Lower lobe of right lung (tissue), 2 donors: ENCODE results near the gene TFAM. TPM values are rescaled to one million over a fixed set of nuclear protein-coding genes. Genes with fewer than 3 reads are reported as not detected.

ENCODE experiments used
- ATAC-seq, 2 donors: fragments of 200-7000 bp; cut with Tn5 transposase; one replicate each; pipeline ENCODE4 v1.9.1; 2020 to 2022; ENCODE audit warnings: mild to moderate bottlenecking in 2 of 2, moderate library complexity in 2 of 2
- DNase-seq: peaks from one replicate; pipeline ENCODE4 v3.0.0-alpha.2; 2020
- H3K27ac ChIP-seq: fragments of 200-600 bp; one replicate; pipeline ENCODE4 v1.8.0; 2022
- H3K27me3 ChIP-seq: fragments of 200-600 bp; one replicate; pipeline ENCODE4 v1.8.0; 2022; ENCODE audit warnings: low read depth
- H3K36me3 ChIP-seq: fragments of 200-600 bp; one replicate; pipeline ENCODE4 v1.8.0; 2022; ENCODE audit warnings: mild to moderate bottlenecking
- H3K4me1 ChIP-seq: fragments of 200-600 bp; one replicate; pipeline ENCODE4 v1.8.0; 2022
- H3K4me3 ChIP-seq: fragments of 200-600 bp; one replicate; pipeline ENCODE4 v1.8.0; 2022; ENCODE audit warnings: mild to moderate bottlenecking
- H3K9me3 ChIP-seq: fragments of 200-600 bp; one replicate; pipeline ENCODE4 v1.8.0; 2022
- intact Hi-C: fragments of 100-400 bp; cut with DNase I; formaldehyde crosslinking; loops from one replicate; pipeline ENCODE4 v1.11.0; 2022
- total RNA-seq: library from RNA; stranded (reverse); fragmentation: NEBNext Ultra II Directional; extraction: Animal tissue kit (Norgen Biotek cat#: 25700); gene quantifications from one replicate; pipeline ENCODE4 v1.2.1, GENCODE V29; 2021
- TF ChIP-seq, protein P1 (sequence below): fragments of 200-600 bp; IDR thresholded peaks from one replicate; pipeline ENCODE4 v1.8.0; 2022; ENCODE audit warnings: antibody characterized with exemption, mild to moderate bottlenecking
- donor health status: DM: no; HTN: yes; CAD: no; lungs with severe emphysema.

Gene TFAM
- total RNA-seq, 1 donor from 2014 or later = 25.9 TPM

DNA sequence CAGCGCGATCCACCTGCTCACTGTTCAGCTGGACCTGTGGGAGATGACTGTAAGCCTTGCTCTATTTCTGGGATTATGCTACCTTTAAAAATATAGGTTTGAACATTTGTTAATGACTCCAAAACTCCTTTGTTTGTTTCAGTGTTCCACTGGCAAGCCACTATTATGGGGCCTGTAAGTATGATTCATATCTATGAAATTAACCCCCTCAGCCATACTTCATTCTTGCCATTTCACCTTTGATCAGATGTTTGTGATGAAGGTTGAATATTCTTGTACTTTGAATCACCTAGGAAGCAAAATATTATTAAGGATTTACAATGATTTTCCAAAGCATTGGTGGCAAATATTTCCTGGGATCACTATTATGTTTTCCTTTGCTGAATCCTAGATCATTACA, 23.9 kb upstream of the TFAM start:
- TF ChIP-seq, protein P1, sequence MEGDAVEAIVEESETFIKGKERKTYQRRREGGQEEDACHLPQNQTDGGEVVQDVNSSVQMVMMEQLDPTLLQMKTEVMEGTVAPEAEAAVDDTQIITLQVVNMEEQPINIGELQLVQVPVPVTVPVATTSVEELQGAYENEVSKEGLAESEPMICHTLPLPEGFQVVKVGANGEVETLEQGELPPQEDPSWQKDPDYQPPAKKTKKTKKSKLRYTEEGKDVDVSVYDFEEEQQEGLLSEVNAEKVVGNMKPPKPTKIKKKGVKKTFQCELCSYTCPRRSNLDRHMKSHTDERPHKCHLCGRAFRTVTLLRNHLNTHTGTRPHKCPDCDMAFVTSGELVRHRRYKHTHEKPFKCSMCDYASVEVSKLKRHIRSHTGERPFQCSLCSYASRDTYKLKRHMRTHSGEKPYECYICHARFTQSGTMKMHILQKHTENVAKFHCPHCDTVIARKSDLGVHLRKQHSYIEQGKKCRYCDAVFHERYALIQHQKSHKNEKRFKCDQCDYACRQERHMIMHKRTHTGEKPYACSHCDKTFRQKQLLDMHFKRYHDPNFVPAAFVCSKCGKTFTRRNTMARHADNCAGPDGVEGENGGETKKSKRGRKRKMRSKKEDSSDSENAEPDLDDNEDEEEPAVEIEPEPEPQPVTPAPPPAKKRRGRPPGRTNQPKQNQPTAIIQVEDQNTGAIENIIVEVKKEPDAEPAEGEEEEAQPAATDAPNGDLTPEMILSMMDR = no peak
- DNase-seq (no peak), ATAC-seq (no peak)
- peaks cover 20% of the 10 kb centered on the region for H3K36me3 ChIP-seq
- peaks cover 5% of the 10 kb centered on the region for H3K4me1 ChIP-seq
- H3K27ac ChIP-seq = no peak overlapping the region
- no peaks in the 10 kb centered on the region for H3K27me3 ChIP-seq
- no peaks in the 10 kb centered on the region for H3K9me3 ChIP-seq
- H3K4me3 ChIP-seq = no peak overlapping the region
- intact Hi-C loops = no loop called here

DNA sequence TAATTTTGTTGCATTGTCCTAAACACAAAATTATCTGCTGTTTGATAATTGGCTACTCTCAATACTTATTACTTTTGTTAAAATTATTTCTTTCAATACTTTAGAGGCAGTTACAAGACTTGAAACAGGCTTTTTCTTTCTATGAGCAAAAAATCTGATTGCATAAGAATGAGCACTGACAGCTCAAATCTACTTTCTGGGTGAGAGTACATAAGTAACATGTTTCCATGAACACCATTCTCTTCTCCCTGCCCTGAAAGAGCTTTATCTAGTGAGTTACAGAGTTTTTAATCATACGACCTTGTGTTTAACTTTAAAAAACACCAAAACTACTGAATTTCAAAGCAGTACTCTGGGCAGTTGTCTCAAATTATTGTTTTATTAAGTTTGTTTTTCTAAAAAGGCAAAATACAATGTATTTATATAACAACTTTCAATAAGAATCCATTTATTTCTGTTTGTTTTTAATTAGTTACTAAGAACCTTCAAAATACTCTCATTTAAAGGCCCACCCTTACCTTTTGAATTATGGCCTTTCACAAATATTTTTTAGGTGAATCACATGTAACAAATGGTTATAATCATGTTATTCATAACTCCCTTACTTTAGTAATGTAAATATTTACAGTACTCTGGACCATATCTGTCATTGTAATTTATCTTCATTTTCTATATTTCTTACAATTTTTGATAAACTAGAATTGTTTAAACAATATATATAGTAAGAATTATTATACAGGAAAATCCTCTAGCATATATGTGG, 23.0 kb upstream of the TFAM start:
- TF ChIP-seq, protein P1 = no peak

DNA sequence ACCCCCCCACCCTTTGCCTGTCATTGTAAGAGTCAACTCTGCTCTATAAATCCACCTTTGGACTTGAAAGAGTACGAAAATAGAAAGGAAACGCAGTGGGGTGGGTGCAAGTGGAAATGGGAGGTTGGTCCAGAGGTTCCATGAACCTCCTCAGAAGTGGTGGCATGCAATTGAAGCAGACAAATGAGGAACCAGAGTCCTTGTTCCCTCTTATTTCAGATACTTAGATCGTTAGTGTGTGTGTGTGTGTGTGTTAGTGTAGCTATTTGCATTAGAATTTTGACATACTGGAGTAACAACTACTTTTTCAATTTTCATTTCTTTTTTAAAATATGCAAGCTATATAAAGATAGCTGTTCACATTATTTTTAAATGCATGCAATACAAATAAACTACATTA, 18.1 kb upstream of the TFAM start:
- intact Hi-C loops = no loop called here

More for the DNA sequence above, 23.0 kb upstream of the TFAM start:
- Histone ChIP-seq H3K4me1 (peaks cover 5% of the 10 kb centered on the region), H3K27me3 (no peaks in the 10 kb centered on the region), H3K36me3 (peaks cover 20% of the 10 kb centered on the region), H3K27ac (no peak overlapping the region), H3K9me3 (no peaks in the 10 kb centered on the region), H3K4me3 (no peak overlapping the region)
- DNase-seq = no peak
- ATAC-seq = no peak
- intact Hi-C loops = no loop called here

DNA sequence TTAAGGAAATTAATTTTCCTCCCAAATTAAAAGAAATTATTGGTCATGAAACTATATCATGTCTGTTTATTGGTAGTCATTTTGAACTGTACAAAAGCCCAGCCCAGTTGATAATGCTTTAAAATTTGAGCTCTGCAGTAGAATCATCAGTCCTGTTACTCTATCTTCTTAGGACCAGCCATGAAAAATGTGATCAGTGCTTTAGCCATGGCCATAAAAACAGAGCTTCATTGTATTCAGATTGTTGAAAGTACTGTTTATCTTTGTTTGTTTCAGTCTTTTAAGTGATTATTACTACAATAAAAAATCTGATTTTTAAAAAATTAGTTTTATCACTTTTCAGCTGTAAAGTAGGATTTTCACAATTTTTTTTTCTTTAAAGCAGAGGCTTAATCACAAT, 13.7 kb upstream of the TFAM start:
- no peaks in the 10 kb centered on the region for H3K27me3 ChIP-seq
- DNase-seq (no peak), ATAC-seq (no peak)
- TF ChIP-seq, protein P1 = no peak
- H3K4me3 ChIP-seq = no peak overlapping the region
- H3K27ac ChIP-seq = no peak overlapping the region
- no peaks in the 10 kb centered on the region for H3K9me3 ChIP-seq
- H3K36me3 ChIP-seq = peaks cover 3% of the 10 kb centered on the region
- no peaks in the 10 kb centered on the region for H3K4me1 ChIP-seq
- intact Hi-C loops = no loop called here

More for the DNA sequence above, 18.1 kb upstream of the TFAM start:
- no peak for ATAC-seq
- H3K27me3 ChIP-seq = no peaks in the 10 kb centered on the region
- H3K4me3 ChIP-seq = no peak overlapping the region
- DNase-seq = no peak
- H3K9me3 ChIP-seq = no peaks in the 10 kb centered on the region
- peaks cover 14% of the 10 kb centered on the region for H3K36me3 ChIP-seq
- TF ChIP-seq, protein P1 = no peak
- H3K27ac ChIP-seq = no peak overlapping the region
- no peaks in the 10 kb centered on the region for H3K4me1 ChIP-seq

DNA sequence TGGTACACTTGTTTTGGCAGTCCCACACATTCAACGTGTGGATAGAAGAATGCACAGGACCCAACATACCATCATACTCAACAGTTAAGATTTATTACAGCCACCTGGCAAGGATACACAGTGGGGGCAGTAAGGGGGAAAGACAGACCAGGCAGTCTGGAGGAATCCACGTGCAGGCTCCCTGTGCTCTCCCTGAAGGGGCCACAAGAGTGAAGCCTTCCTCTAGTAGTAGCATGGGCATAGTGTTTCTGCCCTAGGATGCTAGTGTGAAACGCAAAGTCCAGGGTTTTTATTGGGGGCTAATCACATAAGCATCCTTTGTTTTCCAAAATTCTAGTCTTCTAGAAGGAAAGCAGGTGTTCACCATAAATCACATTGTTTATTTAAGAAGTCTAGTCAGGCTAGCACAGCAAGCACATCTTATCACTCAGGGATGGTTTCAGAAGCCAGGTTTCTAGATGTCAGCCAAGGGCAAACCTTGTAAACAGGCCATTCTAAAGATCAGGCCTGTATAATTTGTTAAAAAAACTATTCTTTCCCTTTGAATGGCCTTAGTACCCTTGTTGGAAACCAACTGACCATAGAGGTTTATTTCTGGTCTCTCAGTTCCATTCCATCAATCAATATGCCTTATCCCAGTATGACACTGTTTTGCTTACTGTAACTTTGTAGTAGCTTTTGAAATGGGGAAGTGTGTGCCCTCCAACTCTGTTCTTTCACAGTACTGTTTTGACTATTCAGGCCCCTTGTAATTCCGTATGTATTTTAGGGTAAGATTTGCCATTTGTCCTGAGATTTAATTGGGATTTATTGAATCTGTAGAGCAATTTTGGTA, 12.4 kb upstream of the TFAM start:
- intact Hi-C loops = no loop called here
- Histone ChIP-seq H3K4me3 (no peak overlapping the region), H3K27me3 (no peaks in the 10 kb centered on the region), H3K9me3 (no peaks in the 10 kb centered on the region), H3K4me1 (no peaks in the 10 kb centered on the region), H3K27ac (no peak overlapping the region), H3K36me3 (peaks cover 3% of the 10 kb centered on the region)
- TF ChIP-seq, protein P1 = no peak
- no peak for ATAC-seq
- DNase-seq = no peak
